B cell (primary cell): ENCODE results near the gene TIMELESS. TPM values are rescaled to one million over a fixed set of nuclear protein-coding genes. Genes with fewer than 3 reads are reported as not detected.

Source experiments
- ATAC-seq: fragments of 200-7000 bp; cut with Tn5 transposase; one replicate; pipeline ENCODE4 v1.10.0; 2021; ENCODE audit warnings: low read depth, mild to moderate bottlenecking, moderate number of reproducible peaks, moderate library complexity
- CTCF ChIA-PET: fragments of 350-600 bp; sonication (Branson Sonifier 250); formaldehyde crosslinking; loops from one replicate; lab custom pipeline; 2021; ENCODE audit warnings: antibody characterized with exemption, inconsistent platforms; lab: Charles Lee
- POLR2A ChIA-PET: fragments of 350-600 bp; sonication (Branson Sonifier 250); formaldehyde crosslinking; loops from one replicate; lab custom pipeline; 2021; ENCODE audit warnings: antibody characterized with exemption; lab: Charles Lee
- DNase-seq: peaks from one replicate; pipeline ENCODE4 v3.0.0; 2013
- H2AFZ ChIP-seq: 2 replicates; pipeline ENCODE4 v1.6.1; 2012; ENCODE audit warnings: mild to moderate bottlenecking, low read depth, low read length; ENCODE audit not compliant: insufficient read depth, poor library complexity, severe bottlenecking
- H3K27ac ChIP-seq, 2 donors: 1 replicate in 1 of 2; 2 replicates in 1 of 2; pipeline ENCODE4 v1.5.1; 2012 to 2013; ENCODE audit warnings: low read length in 2 of 2, mild to moderate bottlenecking in 2 of 2, moderate library complexity in 1 of 2
- H3K27me3 ChIP-seq, 4 experiments: fragments of 200-600 bp in 1 of 4; sonication (generic) in 1 of 4; replicated peaks in 1 of 4; 1 replicate in 2 of 4; 2 replicates in 2 of 4; pipeline versions ENCODE4 v1.6.1 to v1.7.0; 2013 to 2016; ENCODE audit warnings: low read length in 3 of 4, mild to moderate bottlenecking in 2 of 4, mixed read lengths in 1 of 4, moderate library complexity in 1 of 4; ENCODE audit not compliant: insufficient read depth in 4 of 4, control insufficient read depth in 3 of 4; ENCODE audit errors: control extremely low read depth in 1 of 4
- H3K36me3 ChIP-seq, 2 experiments: replicated peaks in 1 of 2; 1 replicate in 1 of 2; 2 replicates in 1 of 2; pipeline versions ENCODE4 v1.6.1 to v1.7.1; 2013; ENCODE audit warnings: low read length in 1 of 2; ENCODE audit not compliant: insufficient read depth in 2 of 2, control insufficient read depth in 1 of 2; ENCODE audit errors: control extremely low read depth in 1 of 2, extremely low read depth in 1 of 2
- H3K4me1 ChIP-seq, 2 donors: fragments of 200-600 bp in 1 of 2; sonication (generic) in 1 of 2; 1 replicate in 1 of 2; 2 replicates in 1 of 2; pipeline versions ENCODE4 v1.5.1 to v1.6.1; 2013 to 2017; ENCODE audit warnings: low read length in 2 of 2; ENCODE audit not compliant: control insufficient read depth in 2 of 2, insufficient read depth in 2 of 2
- H3K4me2 ChIP-seq: replicated peaks from 2 replicates; pipeline ENCODE3; 2012; ENCODE audit warnings: mild to moderate bottlenecking, low read depth, low read length; ENCODE audit not compliant: poor library complexity, severe bottlenecking
- H3K4me3 ChIP-seq, 5 experiments: fragments of 200-600 bp in 1 of 5; sonication (generic) in 1 of 5; 1 replicate in 3 of 5; 2 replicates in 2 of 5; pipeline versions ENCODE4 v1.5.1 to v1.7.0; 2011 to 2016; ENCODE audit warnings: low read length in 4 of 5, mild to moderate bottlenecking in 4 of 5, low read depth in 2 of 5, control low read depth in 1 of 5, moderate library complexity in 1 of 5; ENCODE audit not compliant: insufficient read depth in 1 of 5; ENCODE audit errors: control extremely low read depth in 1 of 5, extremely low read depth in 1 of 5
- H3K79me2 ChIP-seq: fragments of 200-600 bp; sonication (generic); one replicate; pipeline ENCODE4 v1.6.0; 2016; ENCODE audit warnings: low read length; ENCODE audit not compliant: control insufficient read depth, insufficient read depth
- H3K9ac ChIP-seq: fragments of 200-600 bp; sonication (generic); 2 replicates; pipeline ENCODE4 v1.6.1; 2017; ENCODE audit warnings: mild to moderate bottlenecking, low read length, moderate library complexity
- H3K9me3 ChIP-seq, 3 donors: one replicate each; pipeline versions ENCODE4 v1.6.1 to v1.7.1; 2013; ENCODE audit warnings: low read length in 2 of 3; ENCODE audit not compliant: control insufficient read depth in 2 of 3, insufficient read depth in 1 of 3; ENCODE audit errors: control extremely low read depth in 1 of 3
- H4K20me1 ChIP-seq: 2 replicates; pipeline ENCODE4 v1.6.0; 2012; ENCODE audit warnings: mild to moderate bottlenecking, low read length; ENCODE audit not compliant: insufficient read depth, control insufficient read depth, poor library complexity, severe bottlenecking
- H3K27ac Mint-ChIP-seq: one replicate; pipeline ENCODE4 v1.8.0; 2021; ENCODE audit warnings: mixed read lengths
- H3K27me3 Mint-ChIP-seq: one replicate; pipeline ENCODE4 v1.8.0; 2021; ENCODE audit warnings: mixed read lengths
- H3K4me1 Mint-ChIP-seq: one replicate; pipeline ENCODE4 v1.8.0; 2021; ENCODE audit warnings: mixed read lengths
- H3K4me3 Mint-ChIP-seq: one replicate; pipeline ENCODE4 v1.8.0; 2021; ENCODE audit warnings: mixed read lengths
- H3K9me3 Mint-ChIP-seq: one replicate; pipeline ENCODE4 v1.8.0; 2022; ENCODE audit warnings: mixed read lengths; ENCODE audit not compliant: insufficient read depth
- EZH2 ChIP-seq: IDR thresholded peaks from 2 replicates; pipeline ENCODE4 v1.6.1; 2012; ENCODE audit warnings: borderline replicate concordance, low read depth, mild to moderate bottlenecking, moderate library complexity, low read length; ENCODE audit not compliant: insufficient read depth, poor library complexity, severe bottlenecking
- WGBS: methylation state at CpG from one replicate; pipeline ENCODE4 v1.1.5; 2013; ENCODE audit warnings: missing lambda C conversion rate; ENCODE audit not compliant: insufficient coverage; 5-methylcytosine and 5-hydroxymethylcytosine counted together
- intact Hi-C: fragments of 100-400 bp; cut with micrococcal nuclease; formaldehyde crosslinking; loops from one replicate; pipeline ENCODE4 v1.10.0; 2022
- polyA plus RNA-seq: library from polyadenylated mRNA; depleted of rRNA; stranded (reverse); fragments of >200 nt; gene quantifications from 2 replicates; pipeline ENCODE4 v1.2.3, GENCODE V29; 2012
- total RNA-seq, 2 donors: library from RNA; stranded (reverse); fragments of 120-200 nt in 1 of 2; gene quantifications; 1 replicate in 1 of 2; 2 replicates in 1 of 2; pipeline versions ENCODE4 v1.2.3 to v1.2.4, GENCODE V29; 2013 to 2022
- TF ChIP-seq, protein P1 (sequence below): fragments of 200-600 bp; IDR thresholded peaks from one replicate; pipeline ENCODE4 v1.8.0; 2022; ENCODE audit warnings: antibody characterized with exemption, mild to moderate bottlenecking

TIMELESS gene
- total and polyA plus RNA-seq, 2 donors (not counting 1 experiment from before 2014, with no cell fraction given): 17.2 to 44.4 TPM

GRCh38 chr12:56484566-56484965 is 35.3 kb upstream of the TIMELESS start:
- peaks cover 0 to 19% of the 10 kb centered on the region in 2 donors for H3K4me1 ChIP-seq
- Mint-ChIP-seq H3K27me3 (peaks cover 5% of the 10 kb centered on the region), H3K4me3 (no peak overlapping the region), H3K9me3 (no peaks in the 10 kb centered on the region), H3K4me1 (peaks cover 23% of the 10 kb centered on the region), H3K27ac (no peak overlapping the region)
- no peak for TF ChIP-seq EZH2
- TF ChIP-seq, protein P1, sequence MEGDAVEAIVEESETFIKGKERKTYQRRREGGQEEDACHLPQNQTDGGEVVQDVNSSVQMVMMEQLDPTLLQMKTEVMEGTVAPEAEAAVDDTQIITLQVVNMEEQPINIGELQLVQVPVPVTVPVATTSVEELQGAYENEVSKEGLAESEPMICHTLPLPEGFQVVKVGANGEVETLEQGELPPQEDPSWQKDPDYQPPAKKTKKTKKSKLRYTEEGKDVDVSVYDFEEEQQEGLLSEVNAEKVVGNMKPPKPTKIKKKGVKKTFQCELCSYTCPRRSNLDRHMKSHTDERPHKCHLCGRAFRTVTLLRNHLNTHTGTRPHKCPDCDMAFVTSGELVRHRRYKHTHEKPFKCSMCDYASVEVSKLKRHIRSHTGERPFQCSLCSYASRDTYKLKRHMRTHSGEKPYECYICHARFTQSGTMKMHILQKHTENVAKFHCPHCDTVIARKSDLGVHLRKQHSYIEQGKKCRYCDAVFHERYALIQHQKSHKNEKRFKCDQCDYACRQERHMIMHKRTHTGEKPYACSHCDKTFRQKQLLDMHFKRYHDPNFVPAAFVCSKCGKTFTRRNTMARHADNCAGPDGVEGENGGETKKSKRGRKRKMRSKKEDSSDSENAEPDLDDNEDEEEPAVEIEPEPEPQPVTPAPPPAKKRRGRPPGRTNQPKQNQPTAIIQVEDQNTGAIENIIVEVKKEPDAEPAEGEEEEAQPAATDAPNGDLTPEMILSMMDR: no peak
- H3K79me2 ChIP-seq: peaks cover 5% of the 10 kb centered on the region
- H3K9me3 ChIP-seq: no peaks in the 10 kb centered on the region
- ATAC-seq (no peak), DNase-seq (no peak)
- H2AFZ ChIP-seq: no peak overlapping the region
- CTCF ChIA-PET: no interaction called here
- H3K4me3 ChIP-seq: no peak overlapping the region
- whole genome bisulfite sequencing: no CpG with 5 or more reads among the region's 1 CpG
- intact Hi-C loops: no loop called here
- H3K27me3 ChIP-seq: no peaks in the 10 kb centered on the region
- no peaks in the 10 kb centered on the region for H4K20me1 ChIP-seq
- no peak overlapping the region for H3K9ac ChIP-seq
- H3K36me3 ChIP-seq: no peaks in the 10 kb centered on the region
- POLR2A ChIA-PET: no interaction called here
- no peak overlapping the region for H3K4me2 ChIP-seq
- H3K27ac ChIP-seq: no peak overlapping the region

GRCh38 chr12:56479625-56480024 is 30.4 kb upstream of the TIMELESS start:
- no peaks in the 10 kb centered on the region for H3K9me3 Mint-ChIP-seq
- H2AFZ ChIP-seq: no peak overlapping the region
- H3K4me2 ChIP-seq: no peak overlapping the region
- DNase-seq: no peak
- H3K9ac ChIP-seq: no peak overlapping the region
- TF ChIP-seq, protein P1: no peak
- TF ChIP-seq EZH2: no peak
- no peak overlapping the region for H3K4me3 ChIP-seq
- no peaks in the 10 kb centered on the region for H3K27me3 Mint-ChIP-seq
- ChIA-PET POLR2A (no interaction called here), CTCF (no interaction called here)
- no peak for ATAC-seq
- peaks cover 5% of the 10 kb centered on the region for H3K4me1 Mint-ChIP-seq
- H3K27ac Mint-ChIP-seq: no peak overlapping the region
- 100% methylated on average over 2 of the region's 7 CpGs for WGBS
- H3K9me3 ChIP-seq: no peaks in the 10 kb centered on the region
- no peaks in the 10 kb centered on the region for H3K36me3 ChIP-seq
- H3K4me3 Mint-ChIP-seq: no peak overlapping the region
- no peaks in the 10 kb centered on the region for H4K20me1 ChIP-seq
- peaks cover 20% of the 10 kb centered on the region for H3K79me2 ChIP-seq
- no peak overlapping the region for H3K27ac ChIP-seq
- intact Hi-C loops: no loop called here
- no peaks in the 10 kb centered on the region for H3K4me1 ChIP-seq
- no peaks in the 10 kb centered on the region for H3K27me3 ChIP-seq
